DMS153 treated with DMSO at 0.1 percent for 48 hours (cell line): ENCODE results near the gene EPHA5.

Experiments used
- DNase-seq: peaks from one replicate; lab custom pipeline; 2025; ENCODE audit not compliant: unreplicated experiment; lab: John Stamatoyannopoulos, UW

The EPHA5 gene

GRCh38 chr4:65508168-65508567 is 162.1 kb downstream of the EPHA5 start:
- no peak for DNase-seq

GRCh38 chr4:65502131-65502701 is 168.1 kb downstream of the EPHA5 start:
- no peak for DNase-seq

GRCh38 chr4:65498606-65499005 is 171.7 kb downstream of the EPHA5 start:
- DNase-seq: no peak

- no peak for DNase-seq
These were observed 174.8 kb downstream of the EPHA5 start for GRCh38 chr4:65495439-65495838.

GRCh38 chr4:65482410-65482809 is 187.9 kb downstream of the EPHA5 start:
- no peak for DNase-seq

GRCh38 chr4:65472531-65472930 is 197.8 kb downstream of the EPHA5 start:
- no peak for DNase-seq

GRCh38 chr4:65467068-65467680 is 203.1 kb downstream of the EPHA5 start:
- no peak for DNase-seq

- DNase-seq: no peak
These were observed 208.5 kb downstream of the EPHA5 start for GRCh38 chr4:65461781-65462180.

GRCh38 chr4:65457011-65457410 is 213.3 kb downstream of the EPHA5 start:
- DNase-seq: no peak

GRCh38 chr4:65456579-65456978 is 213.7 kb downstream of the EPHA5 start:
- no peak for DNase-seq

GRCh38 chr4:65453398-65453797 is 216.9 kb downstream of the EPHA5 start:
- DNase-seq: no peak

GRCh38 chr4:65450899-65451298 is 219.4 kb downstream of the EPHA5 start:
- DNase-seq: no peak

GRCh38 chr4:65437102-65437501 is 233.2 kb downstream of the EPHA5 start:
- no peak for DNase-seq

GRCh38 chr4:65422109-65422508 is 248.2 kb downstream of the EPHA5 start:
- DNase-seq: no peak

- no peak for DNase-seq
These were observed 250.3 kb downstream of the EPHA5 start for GRCh38 chr4:65420036-65420435.

- DNase-seq: peak; percentile 72
These were observed 253.4 kb downstream of the EPHA5 start for GRCh38 chr4:65416891-65417290.

GRCh38 chr4:65407483-65407882 is 262.8 kb downstream of the EPHA5 start:
- DNase-seq: no peak

GRCh38 chr4:65401083-65401482 is 269.2 kb downstream of the EPHA5 start:
- DNase-seq: no peak

- DNase-seq: no peak
These were observed 271.2 kb downstream of the EPHA5 start for GRCh38 chr4:65399084-65399483.

GRCh38 chr4:65393078-65393477 is 277.2 kb downstream of the EPHA5 start:
- no peak for DNase-seq

GRCh38 chr4:65392488-65392887 is 277.8 kb downstream of the EPHA5 start:
- no peak for DNase-seq

- DNase-seq: no peak
These were observed 278.5 kb downstream of the EPHA5 start for GRCh38 chr4:65391814-65392213.

- no peak for DNase-seq
These were observed 278.9 kb downstream of the EPHA5 start for GRCh38 chr4:65391382-65391781.
